ENCODE data around the gene GP1BB. TPM values are rescaled to one million over a fixed set of nuclear protein-coding genes. Genes with fewer than 3 reads are reported as not detected.

The GP1BB gene
- total RNA-seq, 2 donors from 2014 or later: 0.48 to 0.62 TPM

DNA sequence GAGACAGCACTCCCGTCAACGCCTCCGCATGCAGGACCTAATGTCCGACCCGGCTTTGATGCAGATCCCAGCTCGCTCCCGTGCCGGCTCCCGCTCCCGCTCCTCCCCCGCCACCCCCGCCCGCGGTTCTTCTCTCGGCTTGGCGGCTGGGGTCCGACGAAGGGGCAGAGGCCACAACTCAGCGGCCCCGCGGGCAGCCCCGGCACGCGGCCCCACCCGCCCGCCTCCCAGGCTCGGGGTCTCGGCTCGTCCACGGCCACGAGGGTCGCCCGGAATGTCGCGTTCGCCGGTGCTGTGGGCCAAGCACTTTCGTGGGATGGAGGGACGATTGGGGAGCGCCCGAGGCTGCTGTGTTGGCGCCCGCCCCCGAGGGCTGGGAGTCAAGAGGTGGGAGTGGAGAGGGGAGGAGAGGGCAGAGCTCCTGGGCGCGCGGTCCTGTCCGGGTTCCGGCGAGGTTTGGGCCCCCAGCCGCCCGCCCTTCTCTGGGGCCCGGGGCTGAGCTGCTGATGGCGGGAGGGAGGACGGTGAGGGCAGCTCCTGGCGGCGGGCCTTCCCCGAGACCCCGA lies 31.9 kb downstream of the GP1BB start:
- H3K36me3 Mint-ChIP-seq (ENCODE audit: low read depth): no peaks in the 10 kb centered on the region
- no peak overlapping the region for H3K27ac ChIP-seq (ENCODE audit: low read depth, low read length)
- H3K9me3 ChIP-seq (ENCODE audit: control insufficient read depth, low read length): no peaks in the 10 kb centered on the region
- WGBS, 2 experiments (ENCODE audit: insufficient coverage in 1 of 2, insufficient read length in 1 of 2): 0 to 2% methylated on average over 8 to 59 of the region's 59 CpGs
- TF ChIP-seq, protein P1, sequence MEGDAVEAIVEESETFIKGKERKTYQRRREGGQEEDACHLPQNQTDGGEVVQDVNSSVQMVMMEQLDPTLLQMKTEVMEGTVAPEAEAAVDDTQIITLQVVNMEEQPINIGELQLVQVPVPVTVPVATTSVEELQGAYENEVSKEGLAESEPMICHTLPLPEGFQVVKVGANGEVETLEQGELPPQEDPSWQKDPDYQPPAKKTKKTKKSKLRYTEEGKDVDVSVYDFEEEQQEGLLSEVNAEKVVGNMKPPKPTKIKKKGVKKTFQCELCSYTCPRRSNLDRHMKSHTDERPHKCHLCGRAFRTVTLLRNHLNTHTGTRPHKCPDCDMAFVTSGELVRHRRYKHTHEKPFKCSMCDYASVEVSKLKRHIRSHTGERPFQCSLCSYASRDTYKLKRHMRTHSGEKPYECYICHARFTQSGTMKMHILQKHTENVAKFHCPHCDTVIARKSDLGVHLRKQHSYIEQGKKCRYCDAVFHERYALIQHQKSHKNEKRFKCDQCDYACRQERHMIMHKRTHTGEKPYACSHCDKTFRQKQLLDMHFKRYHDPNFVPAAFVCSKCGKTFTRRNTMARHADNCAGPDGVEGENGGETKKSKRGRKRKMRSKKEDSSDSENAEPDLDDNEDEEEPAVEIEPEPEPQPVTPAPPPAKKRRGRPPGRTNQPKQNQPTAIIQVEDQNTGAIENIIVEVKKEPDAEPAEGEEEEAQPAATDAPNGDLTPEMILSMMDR (conservative IDR thresholded peaks at IDR 0.05): no peak
- DNase-seq: peak; percentile 70
- H3K36me3 ChIP-seq (ENCODE audit: control insufficient read depth, insufficient read depth, low read length): no peaks in the 10 kb centered on the region
- no peak overlapping the region for H3K4me3 ChIP-seq (ENCODE audit: low read length)
- peak overlapping the region; percentile 13 for H3K4me3 Mint-ChIP-seq
- peaks cover 76% of the 10 kb centered on the region for H3K27me3 Mint-ChIP-seq (ENCODE audit: insufficient read depth)
- no peak overlapping the region for H3K9ac ChIP-seq (ENCODE audit: extremely low read depth, low read length, poor library complexity, severe bottlenecking)
- peaks cover 20% of the 10 kb centered on the region for H3K4me1 Mint-ChIP-seq
- H3K9me3 Mint-ChIP-seq: no peaks in the 10 kb centered on the region
- no peak overlapping the region for H3K27ac Mint-ChIP-seq
- peaks cover 11% of the 10 kb centered on the region for H3K4me1 ChIP-seq (ENCODE audit: control insufficient read depth, insufficient read depth, low read length)
- H3K27me3 ChIP-seq (ENCODE audit: control insufficient read depth, insufficient read depth, low read length, poor library complexity, severe bottlenecking): peaks cover 87% of the 10 kb centered on the region

DNA sequence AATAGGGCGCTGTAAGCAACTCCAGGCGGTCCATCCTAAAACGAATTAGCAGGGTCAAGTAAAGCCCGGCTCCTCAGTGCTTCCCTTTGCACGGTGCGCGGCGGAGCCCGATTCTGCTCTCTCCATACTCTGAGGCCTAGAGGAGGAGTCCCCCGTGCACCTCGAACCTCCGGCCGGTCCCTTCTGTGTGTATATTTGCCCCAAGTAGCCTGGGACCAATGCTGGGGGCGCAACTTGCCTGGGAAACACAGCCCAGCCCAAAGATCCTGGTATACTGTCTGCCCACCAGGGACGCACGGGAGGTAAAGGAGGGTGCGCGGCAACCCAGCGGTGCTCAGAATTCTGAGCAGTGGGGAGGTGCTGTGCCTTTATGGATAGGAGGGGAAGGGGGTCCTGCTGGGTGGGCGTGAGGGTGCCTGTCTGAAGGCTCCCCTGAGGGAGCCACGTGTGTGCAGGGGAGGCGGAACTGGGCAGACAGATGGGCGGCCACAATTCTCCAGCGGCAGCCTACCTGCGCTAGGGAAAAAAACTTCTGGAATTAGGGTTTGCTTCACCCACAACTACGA lies 32.5 kb downstream of the GP1BB start:
- DNase-seq: peak; percentile 69
- Histone ChIP-seq H3K36me3 (ENCODE audit: control insufficient read depth, insufficient read depth, low read length) (no peaks in the 10 kb centered on the region), H3K4me1 (ENCODE audit: control insufficient read depth, insufficient read depth, low read length) (peaks cover 8% of the 10 kb centered on the region), H3K27ac (ENCODE audit: low read depth, low read length) (no peak overlapping the region), H3K9me3 (ENCODE audit: control insufficient read depth, low read length) (no peaks in the 10 kb centered on the region), H3K27me3 (ENCODE audit: control insufficient read depth, insufficient read depth, low read length, poor library complexity, severe bottlenecking) (peaks cover 89% of the 10 kb centered on the region), H3K4me3 (ENCODE audit: low read length) (no peak overlapping the region), H3K9ac (ENCODE audit: extremely low read depth, low read length, poor library complexity, severe bottlenecking) (no peak overlapping the region)
- TF ChIP-seq, protein P1 (conservative IDR thresholded peaks at IDR 0.05): no peak
- H3K36me3 Mint-ChIP-seq (ENCODE audit: low read depth): no peaks in the 10 kb centered on the region
- peaks cover 77% of the 10 kb centered on the region for H3K27me3 Mint-ChIP-seq (ENCODE audit: insufficient read depth)
- WGBS, 2 experiments (ENCODE audit: insufficient coverage in 1 of 2, insufficient read length in 1 of 2): 6 to 8% methylated on average over 22 to 26 of the region's 26 CpGs
- no peaks in the 10 kb centered on the region for H3K9me3 Mint-ChIP-seq
- H3K4me1 Mint-ChIP-seq: peaks cover 20% of the 10 kb centered on the region
- peak overlapping the region; percentile 13 for H3K4me3 Mint-ChIP-seq
- no peak overlapping the region for H3K27ac Mint-ChIP-seq

DNA sequence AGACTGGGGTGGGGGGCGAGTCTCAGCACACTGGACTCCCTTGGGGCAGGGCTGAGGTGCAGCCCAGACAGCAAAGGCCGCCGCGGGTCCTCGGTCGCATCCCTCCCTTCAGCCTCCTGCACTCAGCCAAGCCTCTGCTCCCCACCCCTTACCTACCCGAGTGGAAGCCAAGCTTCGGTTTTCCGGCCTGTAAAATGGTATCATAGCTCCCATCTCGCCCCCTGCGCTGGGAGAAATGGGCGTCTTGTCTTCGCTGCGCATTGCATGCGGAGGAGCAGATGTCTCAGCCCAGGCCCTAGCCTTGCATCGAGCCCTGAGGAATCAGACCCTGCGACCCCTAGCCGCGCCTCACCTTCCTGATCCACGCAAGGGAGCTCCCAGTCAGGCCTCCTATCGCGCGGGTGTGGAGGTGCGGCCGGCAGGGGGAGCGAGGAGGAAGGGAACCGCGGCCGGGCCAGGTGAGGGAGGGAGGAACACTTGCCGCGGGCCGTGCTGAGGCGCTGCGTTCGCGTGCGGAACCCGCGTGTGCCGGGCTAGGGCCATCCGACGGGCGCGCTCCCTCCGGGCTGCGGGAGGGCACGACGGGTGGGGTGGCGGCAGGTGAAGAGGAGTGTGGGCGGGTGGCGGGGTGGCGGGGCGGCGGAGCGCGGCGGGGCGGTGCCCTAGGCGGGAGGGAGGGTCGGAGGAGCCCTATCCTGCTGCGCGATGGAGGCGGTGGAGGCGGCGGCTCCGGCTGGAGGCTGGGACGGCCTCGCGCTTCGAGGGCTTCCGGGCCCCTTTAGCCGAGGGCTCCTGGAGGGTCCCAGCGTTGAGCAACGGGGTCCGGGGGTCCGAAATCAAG lies 33.2 kb downstream of the GP1BB start:
- Mint-ChIP-seq H3K9me3 (no peaks in the 10 kb centered on the region), H3K4me1 (peaks cover 15% of the 10 kb centered on the region), H3K36me3 (ENCODE audit: low read depth) (no peaks in the 10 kb centered on the region), H3K27me3 (ENCODE audit: insufficient read depth) (peaks cover 80% of the 10 kb centered on the region), H3K4me3 (peak overlapping the region; percentile 13), H3K27ac (no peak overlapping the region)
- H3K36me3 ChIP-seq (ENCODE audit: control insufficient read depth, insufficient read depth, low read length): no peaks in the 10 kb centered on the region
- H3K9ac ChIP-seq (ENCODE audit: extremely low read depth, low read length, poor library complexity, severe bottlenecking): no peak overlapping the region
- no peak overlapping the region for H3K27ac ChIP-seq (ENCODE audit: low read depth, low read length)
- TF ChIP-seq, protein P1 (conservative IDR thresholded peaks at IDR 0.05): peak; percentile 72
- no peak overlapping the region for H3K4me3 ChIP-seq (ENCODE audit: low read length)
- no peaks in the 10 kb centered on the region for H3K9me3 ChIP-seq (ENCODE audit: control insufficient read depth, low read length)
- H3K4me1 ChIP-seq (ENCODE audit: control insufficient read depth, insufficient read depth, low read length): peaks cover 1% of the 10 kb centered on the region
- WGBS, 2 experiments (ENCODE audit: insufficient coverage in 1 of 2, insufficient read length in 1 of 2): 5 to 9% methylated on average over 28 to 75 of the region's 76 CpGs
- DNase-seq: peak; percentile 84
- peaks cover 95% of the 10 kb centered on the region for H3K27me3 ChIP-seq (ENCODE audit: control insufficient read depth, insufficient read depth, low read length, poor library complexity, severe bottlenecking)
